GM12878 (cell line): Measurements from ENCODE around the gene MANBA. TPM values are rescaled to one million over a fixed set of nuclear protein-coding genes. Genes with fewer than 3 reads are reported as not detected.
A peak's percentile ranks its signal among the peaks of the same experiment; 100 is the strongest.

Experiments used
- BRCA1 ChIP-seq: IDR thresholded peaks from 2 replicates; pipeline ENCODE4 v1.6.1; 2011; ENCODE audit warnings: low read depth, low read length, improper control_type of control experiment
- E2F8 ChIP-seq: fragments of 450-650 bp; IDR thresholded peaks from 2 replicates; pipeline ENCODE4 v1.6.1; 2018; ENCODE audit warnings: mild to moderate bottlenecking, low read depth, moderate library complexity; ENCODE audit not compliant: partially characterized antibody
- EED ChIP-seq: sonication (generic); IDR thresholded peaks from 2 replicates; pipeline ENCODE4 v1.6.1; 2016; ENCODE audit warnings: antibody characterized with exemption, low read depth
- FOS ChIP-seq: IDR thresholded peaks from 3 replicates; pipeline ENCODE4 v1.6.1; 2011; ENCODE audit warnings: borderline replicate concordance; ENCODE audit not compliant: insufficient read length; ENCODE audit errors: extremely low read depth
- IRF3 ChIP-seq: fragments of 450-650 bp; IDR thresholded peaks from 2 replicates; pipeline ENCODE4 v1.6.1; 2014; ENCODE audit warnings: mild to moderate bottlenecking
- LARP7 ChIP-seq: fragments of 450-650 bp; IDR thresholded peaks from 2 replicates; pipeline ENCODE4 v1.6.1; 2017; ENCODE audit warnings: mild to moderate bottlenecking
- MXI1 ChIP-seq: fragments of 150-350 bp; IDR thresholded peaks from 2 replicates; pipeline ENCODE4 v1.6.1; 2011; ENCODE audit warnings: low read depth, mild to moderate bottlenecking, inconsistent platforms, low read length, improper control_type of control experiment
- PML ChIP-seq: IDR thresholded peaks from 2 replicates; pipeline ENCODE4 v1.6.1; 2012; ENCODE audit warnings: low read length, inconsistent platforms
- RBBP5 ChIP-seq: fragments of 200-600 bp; sonication (generic); conservative IDR thresholded peaks from 2 replicates; pipeline ENCODE4 v1.6.1; 2016
- SMARCA5 ChIP-seq: fragments of 450-650 bp; IDR thresholded peaks from 2 replicates; pipeline ENCODE4 v1.6.1; 2017; ENCODE audit warnings: mild to moderate bottlenecking
- SP1 ChIP-seq: IDR thresholded peaks from one replicate; pipeline ENCODE4 v1.6.1; 2011; ENCODE audit warnings: low read depth, low read length
- SREBF2 ChIP-seq: IDR thresholded peaks from 2 replicates; pipeline ENCODE4 v1.6.1; 2012; ENCODE audit warnings: mild to moderate bottlenecking, low read length
- TAF1 ChIP-seq: IDR thresholded peaks from 2 replicates; pipeline ENCODE4 v1.6.1; 2011; ENCODE audit warnings: mild to moderate bottlenecking, low read depth, low read length, borderline replicate concordance
- ZBTB11 ChIP-seq: fragments of 450-650 bp; formaldehyde crosslinking; IDR thresholded peaks from 2 replicates; pipeline ENCODE4 v1.5.0; 2022; ENCODE audit warnings: mild to moderate bottlenecking, missing genetic modification characterization
- ZNF217 ChIP-seq: fragments of 450-650 bp; IDR thresholded peaks from 2 replicates; pipeline ENCODE4 v1.6.1; 2017; ENCODE audit warnings: antibody characterized with exemption, mild to moderate bottlenecking
- ZNF384 ChIP-seq: IDR thresholded peaks from 2 replicates; pipeline ENCODE4 v1.6.1; 2012; ENCODE audit warnings: low read depth, mild to moderate bottlenecking, low read length, improper control_type of control experiment, borderline replicate concordance
- polyA plus RNA-seq, 11 experiments: library from polyadenylated mRNA; depleted of rRNA in 4 of 11; unstranded in 6 of 11; stranded (reverse) in 5 of 11; fragments of >200 nt; fragmentation: Nextera tagmentation in 4 of 11; fragmentation: Illumina TruSeq in 1 of 11; extraction: Ambion mirVana in 4 of 11; extraction: Trizol in 1 of 11; gene quantifications; 1 replicate in 1 of 11; 2 replicates in 10 of 11; pipeline versions ENCODE4 v1.2.1 to v1.2.3, GENCODE V29; 2011 to 2016; ENCODE audit warnings: inconsistent platforms in 2 of 11, missing spikeins in 2 of 11, low read depth in 1 of 11
- total RNA-seq, 4 experiments: library from RNA; depleted of rRNA in 3 of 4; stranded (reverse); fragments of >200 nt in 3 of 4; fragmentation: Illumina TruSeq in 1 of 4; extraction: Trizol in 1 of 4; gene quantifications; 2 replicates each; pipeline versions ENCODE4 v1.2.1 to v1.2.3, GENCODE V29; 2013 to 2021
- TF ChIP-seq, protein P1 (sequence below): fragments of 450-650 bp; formaldehyde crosslinking; IDR thresholded peaks from 2 replicates; pipeline ENCODE4 v1.4.0; 2022; ENCODE audit warnings: mild to moderate bottlenecking, moderate library complexity
- TF ChIP-seq, protein P2 (sequence below): fragments of 450-650 bp; conservative IDR thresholded peaks from 2 replicates; pipeline ENCODE4 v1.6.1; 2017; ENCODE audit warnings: mild to moderate bottlenecking, moderate library complexity

Gene MANBA
- total and polyA plus RNA-seq, 10 of the 15 experiments (the other 5 are each of a cell fraction or from before 2014, with no cell fraction given) = 3.8 to 19.0 (median 12.5) TPM

DNA sequence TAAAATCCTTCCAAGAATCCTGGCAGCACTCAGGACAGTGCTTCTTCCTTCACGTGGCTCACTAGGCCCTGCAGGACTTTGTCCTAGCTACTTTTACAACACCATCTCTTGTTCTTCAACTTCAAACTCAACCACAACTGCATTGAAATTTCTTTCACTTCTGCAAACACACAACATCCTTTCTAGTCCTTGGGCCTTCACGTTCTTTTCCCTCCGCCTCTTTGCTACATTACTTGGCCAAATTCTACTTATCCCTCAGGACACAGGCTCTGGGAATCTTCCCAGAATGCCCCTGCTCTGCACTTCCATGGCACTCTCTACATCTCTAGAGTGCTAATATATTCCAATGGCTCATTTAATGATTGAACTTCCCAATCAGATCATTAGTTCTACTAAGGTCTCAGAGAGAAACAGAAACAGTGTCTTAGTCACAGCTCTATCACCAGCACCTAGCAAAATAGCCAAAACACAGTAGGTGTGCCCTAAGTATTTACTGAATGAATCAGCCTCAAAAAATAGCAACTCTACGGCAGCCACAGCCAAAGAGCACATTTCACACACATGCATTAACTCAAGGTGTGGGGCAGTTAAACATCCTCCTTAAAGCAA is 73.3 kb downstream of the MANBA start (continued):
- TF ChIP-seq ZBTB11 (no peak), MXI1 (peak; percentile 56; the same call in 1 of the 2 replicates), ZNF217 (no peak), RBBP5 (no peak; the same call in 1 of the 2 replicates), ZNF384 (no peak), PML (peak; percentile 68; the same call in 1 of the 2 replicates), FOS (no peak), SREBF2 (no peak), SP1 (peak; percentile 7), BRCA1 (no peak), SMARCA5 (no peak; the same call in 1 of the 2 replicates), EED (peak; percentile 57), LARP7 (no peak), E2F8 (peak; percentile 26), TAF1 (no peak), IRF3 (no peak)
- TF ChIP-seq, protein P1, sequence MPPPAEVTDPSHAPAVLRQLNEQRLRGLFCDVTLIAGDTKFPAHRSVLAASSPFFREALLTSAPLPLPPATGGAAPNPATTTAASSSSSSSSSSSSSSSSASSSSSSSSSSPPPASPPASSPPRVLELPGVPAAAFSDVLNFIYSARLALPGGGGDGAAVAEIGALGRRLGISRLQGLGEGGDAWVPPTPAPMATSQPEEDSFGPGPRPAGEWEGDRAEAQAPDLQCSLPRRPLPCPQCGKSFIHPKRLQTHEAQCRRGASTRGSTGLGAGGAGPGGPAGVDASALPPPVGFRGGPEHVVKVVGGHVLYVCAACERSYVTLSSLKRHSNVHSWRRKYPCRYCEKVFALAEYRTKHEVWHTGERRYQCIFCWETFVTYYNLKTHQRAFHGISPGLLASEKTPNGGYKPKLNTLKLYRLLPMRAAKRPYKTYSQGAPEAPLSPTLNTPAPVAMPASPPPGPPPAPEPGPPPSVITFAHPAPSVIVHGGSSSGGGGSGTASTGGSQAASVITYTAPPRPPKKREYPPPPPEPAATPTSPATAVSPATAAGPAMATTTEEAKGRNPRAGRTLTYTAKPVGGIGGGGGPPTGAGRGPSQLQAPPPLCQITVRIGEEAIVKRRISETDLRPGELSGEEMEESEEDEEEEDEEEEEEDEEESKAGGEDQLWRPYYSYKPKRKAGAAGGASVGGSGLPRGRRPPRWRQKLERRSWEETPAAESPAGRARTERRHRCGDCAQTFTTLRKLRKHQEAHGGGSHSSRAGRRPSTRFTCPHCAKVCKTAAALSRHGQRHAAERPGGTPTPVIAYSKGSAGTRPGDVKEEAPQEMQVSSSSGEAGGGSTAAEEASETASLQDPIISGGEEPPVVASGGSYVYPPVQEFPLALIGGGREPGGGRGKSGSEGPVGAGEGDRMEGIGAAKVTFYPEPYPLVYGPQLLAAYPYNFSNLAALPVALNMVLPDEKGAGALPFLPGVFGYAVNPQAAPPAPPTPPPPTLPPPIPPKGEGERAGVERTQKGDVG (CRISPR knock-in tag) = no peak
- TF ChIP-seq, protein P2, sequence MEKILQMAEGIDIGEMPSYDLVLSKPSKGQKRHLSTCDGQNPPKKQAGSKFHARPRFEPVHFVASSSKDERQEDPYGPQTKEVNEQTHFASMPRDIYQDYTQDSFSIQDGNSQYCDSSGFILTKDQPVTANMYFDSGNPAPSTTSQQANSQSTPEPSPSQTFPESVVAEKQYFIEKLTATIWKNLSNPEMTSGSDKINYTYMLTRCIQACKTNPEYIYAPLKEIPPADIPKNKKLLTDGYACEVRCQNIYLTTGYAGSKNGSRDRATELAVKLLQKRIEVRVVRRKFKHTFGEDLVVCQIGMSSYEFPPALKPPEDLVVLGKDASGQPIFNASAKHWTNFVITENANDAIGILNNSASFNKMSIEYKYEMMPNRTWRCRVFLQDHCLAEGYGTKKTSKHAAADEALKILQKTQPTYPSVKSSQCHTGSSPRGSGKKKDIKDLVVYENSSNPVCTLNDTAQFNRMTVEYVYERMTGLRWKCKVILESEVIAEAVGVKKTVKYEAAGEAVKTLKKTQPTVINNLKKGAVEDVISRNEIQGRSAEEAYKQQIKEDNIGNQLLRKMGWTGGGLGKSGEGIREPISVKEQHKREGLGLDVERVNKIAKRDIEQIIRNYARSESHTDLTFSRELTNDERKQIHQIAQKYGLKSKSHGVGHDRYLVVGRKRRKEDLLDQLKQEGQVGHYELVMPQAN = no peak
